ENCODE results near the gene SPDYC. TPM values are rescaled to one million over a fixed set of nuclear protein-coding genes. Genes with fewer than 3 reads are reported as not detected.

The SPDYC gene
- total RNA-seq, 1 experiment from 2014 or later = 1.2 TPM

DNA sequence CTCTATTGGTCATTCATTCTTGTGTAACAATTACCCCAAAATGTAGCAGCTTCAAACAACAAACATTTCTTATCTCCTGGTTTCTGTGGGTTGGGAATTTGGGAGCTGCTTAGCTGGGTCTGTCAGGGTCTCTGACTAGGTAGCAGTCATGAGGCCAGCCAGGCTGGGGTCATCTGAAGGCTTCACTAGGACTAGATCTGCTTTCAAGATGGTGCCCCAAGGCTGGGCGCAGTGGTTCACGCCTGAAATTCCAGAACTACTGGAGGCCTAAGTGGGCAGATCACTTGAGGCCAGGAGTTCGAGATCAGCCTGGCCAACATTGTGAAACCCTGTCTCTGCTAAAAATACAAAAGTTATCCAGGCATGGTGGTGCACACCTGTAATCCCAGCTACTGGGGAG is 13.1 kb upstream of the SPDYC start:
- intact Hi-C loops (cut with micrococcal nuclease) = no loop called here
- H3K4me2 ChIP-seq (ENCODE audit: low read length) = no peak overlapping the region
- no TSS peak for BruUV-seq (replicated peaks)
- H3K27me3 ChIP-seq (ENCODE audit: insufficient read depth, low read length) = no peaks in the 10 kb centered on the region
- DNase-seq (ENCODE audit: low read depth, low spot score) = no peak
- H2AFZ ChIP-seq (ENCODE audit: low read depth, low read length, poor library complexity, severe bottlenecking) = no peak overlapping the region
- H3K9ac ChIP-seq (ENCODE audit: low read length) = no peak overlapping the region
- RAD21 ChIA-PET (ENCODE audit: low non-redundant PET in 1 of 2, low total read pairs in 2 of 2, uncharacterized antibody in 2 of 2, unreplicated experiment in 2 of 2) = no interaction called here
- no peak overlapping the region for H3K4me3 ChIP-seq (replicated peaks in 1 of 2; ENCODE audit: low read depth in 1 of 2, low read length in 2 of 2)
- CTCF ChIA-PET = no interaction called here
- no peaks in the 10 kb centered on the region for H3K9me2 ChIP-seq (ENCODE audit: insufficient read depth)
- no peak for ATAC-seq
- no peak overlapping the region for H3K27ac ChIP-seq (ENCODE audit: low read depth, low read length)
- POLR2A ChIA-PET = no interaction called here
- H3K4me1 ChIP-seq (ENCODE audit: control insufficient read depth in 1 of 2, insufficient read depth in 2 of 2, low read length in 2 of 2) = peaks cover 0 to 6% of the 10 kb centered on the region in 2 experiments; a peak in 1 of 4 replicates
- no peaks in the 10 kb centered on the region for H3K79me2 ChIP-seq (ENCODE audit: insufficient read depth, low read length)
- H3K36me3 ChIP-seq (ENCODE audit: control insufficient read depth in 1 of 2, insufficient read depth in 2 of 2, low read length in 2 of 2) = no peaks in the 10 kb centered on the region
- TF ChIP-seq EGR1 (IDR thresholded peaks at IDR 0.05; ENCODE audit: low read depth) (no peak), CBX3 (IDR thresholded peaks at IDR 0.05; ENCODE audit: low read depth) (no peak), ELF1 (IDR thresholded peaks at IDR 0.05; ENCODE audit: borderline replicate concordance, low read depth) (no peak), FOSL1 (IDR thresholded peaks at IDR 0.05; ENCODE audit: low read depth) (no peak), EZH2phosphoT487 (IDR thresholded peaks at IDR 0.05; ENCODE audit: borderline replicate concordance) (no peak), SRF (IDR thresholded peaks at IDR 0.05; ENCODE audit: low read depth) (no peak)
- TF ChIP-seq, protein P1, sequence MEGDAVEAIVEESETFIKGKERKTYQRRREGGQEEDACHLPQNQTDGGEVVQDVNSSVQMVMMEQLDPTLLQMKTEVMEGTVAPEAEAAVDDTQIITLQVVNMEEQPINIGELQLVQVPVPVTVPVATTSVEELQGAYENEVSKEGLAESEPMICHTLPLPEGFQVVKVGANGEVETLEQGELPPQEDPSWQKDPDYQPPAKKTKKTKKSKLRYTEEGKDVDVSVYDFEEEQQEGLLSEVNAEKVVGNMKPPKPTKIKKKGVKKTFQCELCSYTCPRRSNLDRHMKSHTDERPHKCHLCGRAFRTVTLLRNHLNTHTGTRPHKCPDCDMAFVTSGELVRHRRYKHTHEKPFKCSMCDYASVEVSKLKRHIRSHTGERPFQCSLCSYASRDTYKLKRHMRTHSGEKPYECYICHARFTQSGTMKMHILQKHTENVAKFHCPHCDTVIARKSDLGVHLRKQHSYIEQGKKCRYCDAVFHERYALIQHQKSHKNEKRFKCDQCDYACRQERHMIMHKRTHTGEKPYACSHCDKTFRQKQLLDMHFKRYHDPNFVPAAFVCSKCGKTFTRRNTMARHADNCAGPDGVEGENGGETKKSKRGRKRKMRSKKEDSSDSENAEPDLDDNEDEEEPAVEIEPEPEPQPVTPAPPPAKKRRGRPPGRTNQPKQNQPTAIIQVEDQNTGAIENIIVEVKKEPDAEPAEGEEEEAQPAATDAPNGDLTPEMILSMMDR (IDR thresholded peaks at IDR 0.05 in 2 of 3, conservative IDR thresholded peaks at IDR 0.05 in 1 of 3; ENCODE audit: borderline replicate concordance in 1 of 3, insufficient read depth in 1 of 3, low read depth in 2 of 3, low read length in 2 of 3) = no peak
- H4K20me1 ChIP-seq (ENCODE audit: insufficient read depth) = no peaks in the 10 kb centered on the region
- H3K9me3 ChIP-seq (ENCODE audit: control insufficient read depth in 1 of 2, insufficient read depth in 1 of 2, low read depth in 1 of 2, low read length in 2 of 2) = no peaks in the 10 kb centered on the region

DNA sequence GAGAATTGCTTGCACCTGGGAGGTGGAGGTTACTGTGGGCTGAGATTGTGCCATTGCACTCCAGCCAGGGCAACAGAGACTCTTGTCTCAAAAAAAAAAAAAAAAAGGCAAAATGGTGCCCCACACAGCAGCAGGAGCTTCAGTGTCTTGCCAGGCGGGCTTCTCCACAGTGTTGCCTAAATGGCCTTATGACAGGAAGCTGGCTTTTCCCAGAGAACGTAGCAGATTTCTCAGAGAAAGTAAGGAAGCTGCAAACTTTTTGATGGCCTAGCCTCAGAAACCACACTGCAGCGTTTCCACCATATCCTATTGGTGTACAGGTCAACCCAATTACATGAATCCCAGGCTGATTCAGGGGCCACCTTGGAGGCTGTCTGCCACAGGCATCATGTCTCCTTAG is 12.7 kb upstream of the SPDYC start:
- no peaks in the 10 kb centered on the region for H3K27me3 ChIP-seq (ENCODE audit: insufficient read depth, low read length)
- POLR2A ChIA-PET = no interaction called here
- no peaks in the 10 kb centered on the region for H4K20me1 ChIP-seq (ENCODE audit: insufficient read depth)
- intact Hi-C loops (cut with micrococcal nuclease) = no loop called here
- H3K9me2 ChIP-seq (ENCODE audit: insufficient read depth) = no peaks in the 10 kb centered on the region
- DNase-seq (ENCODE audit: low read depth, low spot score) (no peak), ATAC-seq (no peak)
- H3K4me2 ChIP-seq (ENCODE audit: low read length) = no peak overlapping the region
- CTCF ChIA-PET = no interaction called here
- no peaks in the 10 kb centered on the region for H3K36me3 ChIP-seq (ENCODE audit: control insufficient read depth in 1 of 2, insufficient read depth in 2 of 2, low read length in 2 of 2)
- H3K9me3 ChIP-seq (ENCODE audit: control insufficient read depth in 1 of 2, insufficient read depth in 1 of 2, low read depth in 1 of 2, low read length in 2 of 2) = no peaks in the 10 kb centered on the region
- no peak overlapping the region for H3K9ac ChIP-seq (ENCODE audit: low read length)
- RAD21 ChIA-PET (ENCODE audit: low non-redundant PET in 1 of 2, low total read pairs in 2 of 2, uncharacterized antibody in 2 of 2, unreplicated experiment in 2 of 2) = no interaction called here
- H3K27ac ChIP-seq (ENCODE audit: low read depth, low read length) = no peak overlapping the region
- H3K4me3 ChIP-seq (replicated peaks in 1 of 2; ENCODE audit: low read depth in 1 of 2, low read length in 2 of 2) = no peak overlapping the region
- no peaks in the 10 kb centered on the region for H3K79me2 ChIP-seq (ENCODE audit: insufficient read depth, low read length)
- peaks cover 0 to 6% of the 10 kb centered on the region in 2 experiments; a peak in 1 of 4 replicates for H3K4me1 ChIP-seq (ENCODE audit: control insufficient read depth in 1 of 2, insufficient read depth in 2 of 2, low read length in 2 of 2)
- no peak overlapping the region for H2AFZ ChIP-seq (ENCODE audit: low read depth, low read length, poor library complexity, severe bottlenecking)
- no TSS peak for BruUV-seq (replicated peaks)
- TF ChIP-seq ZNF274 (IDR thresholded peaks at IDR 0.05; ENCODE audit: low read depth, low read length) = no peak
- no peak for TF ChIP-seq RAD21 (IDR thresholded peaks at IDR 0.05; ENCODE audit: low read depth)
- no peak for TF ChIP-seq ELF1 (IDR thresholded peaks at IDR 0.05; ENCODE audit: borderline replicate concordance, low read depth)
- no peak for TF ChIP-seq EGR1 (IDR thresholded peaks at IDR 0.05; ENCODE audit: low read depth)
- TF ChIP-seq, protein P1 (IDR thresholded peaks at IDR 0.05 in 2 of 3, conservative IDR thresholded peaks at IDR 0.05 in 1 of 3; ENCODE audit: borderline replicate concordance in 1 of 3, insufficient read depth in 1 of 3, low read depth in 2 of 3, low read length in 2 of 3) = no peak
- no peak for TF ChIP-seq ZFX (IDR thresholded peaks at IDR 0.05)
- no peak for TF ChIP-seq EZH2phosphoT487 (IDR thresholded peaks at IDR 0.05; ENCODE audit: borderline replicate concordance)
- TF ChIP-seq EZH2 (IDR thresholded peaks at IDR 0.05) = no peak
- TF ChIP-seq POLR2A (IDR thresholded peaks at IDR 0.05; ENCODE audit: borderline replicate concordance, extremely low read depth, insufficient read depth, insufficient read length) = no peak
- TF ChIP-seq, protein P2, sequence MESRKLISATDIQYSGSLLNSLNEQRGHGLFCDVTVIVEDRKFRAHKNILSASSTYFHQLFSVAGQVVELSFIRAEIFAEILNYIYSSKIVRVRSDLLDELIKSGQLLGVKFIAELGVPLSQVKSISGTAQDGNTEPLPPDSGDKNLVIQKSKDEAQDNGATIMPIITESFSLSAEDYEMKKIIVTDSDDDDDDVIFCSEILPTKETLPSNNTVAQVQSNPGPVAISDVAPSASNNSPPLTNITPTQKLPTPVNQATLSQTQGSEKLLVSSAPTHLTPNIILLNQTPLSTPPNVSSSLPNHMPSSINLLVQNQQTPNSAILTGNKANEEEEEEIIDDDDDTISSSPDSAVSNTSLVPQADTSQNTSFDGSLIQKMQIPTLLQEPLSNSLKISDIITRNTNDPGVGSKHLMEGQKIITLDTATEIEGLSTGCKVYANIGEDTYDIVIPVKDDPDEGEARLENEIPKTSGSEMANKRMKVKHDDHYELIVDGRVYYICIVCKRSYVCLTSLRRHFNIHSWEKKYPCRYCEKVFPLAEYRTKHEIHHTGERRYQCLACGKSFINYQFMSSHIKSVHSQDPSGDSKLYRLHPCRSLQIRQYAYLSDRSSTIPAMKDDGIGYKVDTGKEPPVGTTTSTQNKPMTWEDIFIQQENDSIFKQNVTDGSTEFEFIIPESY (IDR thresholded peaks at IDR 0.05; ENCODE audit: extremely low read depth, insufficient replicate concordance, low read length) = no peak
- TF ChIP-seq, protein P3, sequence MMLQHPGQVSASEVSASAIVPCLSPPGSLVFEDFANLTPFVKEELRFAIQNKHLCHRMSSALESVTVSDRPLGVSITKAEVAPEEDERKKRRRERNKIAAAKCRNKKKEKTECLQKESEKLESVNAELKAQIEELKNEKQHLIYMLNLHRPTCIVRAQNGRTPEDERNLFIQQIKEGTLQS (IDR thresholded peaks at IDR 0.05) = no peak
- no peak for TF ChIP-seq SRF (IDR thresholded peaks at IDR 0.05; ENCODE audit: low read depth)

All from HCT116 (cell line).